Activated CD4-positive, alpha-beta T cell treated with anti-CD3 and anti-CD28 coated beads for 36 hours (primary cell): ENCODE measurements around the gene SFMBT1. TPM values are rescaled to one million over a fixed set of nuclear protein-coding genes. Genes with fewer than 3 reads are reported as not detected.
A peak's percentile ranks its signal among the peaks of the same experiment; 100 is the strongest.
"Not testable (repeated sequence)": the region's sequence is repeated elsewhere in the genome, so short reads cannot be mapped to it uniquely, and the experiment has no call there.

Experiments used
- ATAC-seq: fragments of 200-7000 bp; cut with Tn5 transposase; one replicate; pipeline ENCODE4 v1.10.0; 2021; ENCODE audit warnings: mild to moderate bottlenecking, moderate library complexity
- CTCF ChIA-PET: fragments of 350-600 bp; sonication (Branson Sonifier 250); formaldehyde crosslinking; loops from one replicate; lab custom pipeline; 2021; ENCODE audit warnings: antibody characterized with exemption; lab: Charles Lee
- POLR2A ChIA-PET: fragments of 350-600 bp; sonication (Branson Sonifier 250); formaldehyde crosslinking; loops from one replicate; lab custom pipeline; 2021; ENCODE audit warnings: antibody characterized with exemption, inconsistent platforms; lab: Charles Lee
- DNase-seq: peaks from one replicate; pipeline ENCODE4 v3.0.0-alpha.2; 2020
- H3K27ac Mint-ChIP-seq: one replicate; pipeline ENCODE4 v1.8.0; 2021; ENCODE audit warnings: mixed read lengths
- H3K27me3 Mint-ChIP-seq: one replicate; pipeline ENCODE4 v1.8.0; 2021; ENCODE audit warnings: mixed read lengths
- H3K36me3 Mint-ChIP-seq: one replicate; pipeline ENCODE4 v1.8.0; 2021; ENCODE audit warnings: low read depth, mixed read lengths
- H3K4me1 Mint-ChIP-seq: one replicate; pipeline ENCODE4 v1.8.0; 2021; ENCODE audit warnings: mixed read lengths
- H3K4me3 Mint-ChIP-seq: one replicate; pipeline ENCODE4 v1.8.0; 2021; ENCODE audit warnings: mild to moderate bottlenecking, moderate library complexity, mixed read lengths
- H3K9me3 Mint-ChIP-seq: one replicate; pipeline ENCODE4 v1.8.0; 2021; ENCODE audit warnings: low read depth, mixed read lengths
- intact Hi-C, 2 experiments: fragments of 100-400 bp; cut with DNase I in 1 of 2; cut with micrococcal nuclease in 1 of 2; formaldehyde crosslinking; loops; one replicate each; pipeline versions ENCODE4 v1.14.2 to v1.15.1; 2022 to 2024; cut with DNase I, micrococcal nuclease
- total RNA-seq, 2 experiments: library from RNA; stranded (reverse); gene quantifications; one replicate each; pipeline ENCODE4 v1.2.3, GENCODE V29; 2021

SFMBT1 gene
- total RNA-seq, 2 experiments from 2014 or later, result 14.5 to 20.3 TPM

DNA sequence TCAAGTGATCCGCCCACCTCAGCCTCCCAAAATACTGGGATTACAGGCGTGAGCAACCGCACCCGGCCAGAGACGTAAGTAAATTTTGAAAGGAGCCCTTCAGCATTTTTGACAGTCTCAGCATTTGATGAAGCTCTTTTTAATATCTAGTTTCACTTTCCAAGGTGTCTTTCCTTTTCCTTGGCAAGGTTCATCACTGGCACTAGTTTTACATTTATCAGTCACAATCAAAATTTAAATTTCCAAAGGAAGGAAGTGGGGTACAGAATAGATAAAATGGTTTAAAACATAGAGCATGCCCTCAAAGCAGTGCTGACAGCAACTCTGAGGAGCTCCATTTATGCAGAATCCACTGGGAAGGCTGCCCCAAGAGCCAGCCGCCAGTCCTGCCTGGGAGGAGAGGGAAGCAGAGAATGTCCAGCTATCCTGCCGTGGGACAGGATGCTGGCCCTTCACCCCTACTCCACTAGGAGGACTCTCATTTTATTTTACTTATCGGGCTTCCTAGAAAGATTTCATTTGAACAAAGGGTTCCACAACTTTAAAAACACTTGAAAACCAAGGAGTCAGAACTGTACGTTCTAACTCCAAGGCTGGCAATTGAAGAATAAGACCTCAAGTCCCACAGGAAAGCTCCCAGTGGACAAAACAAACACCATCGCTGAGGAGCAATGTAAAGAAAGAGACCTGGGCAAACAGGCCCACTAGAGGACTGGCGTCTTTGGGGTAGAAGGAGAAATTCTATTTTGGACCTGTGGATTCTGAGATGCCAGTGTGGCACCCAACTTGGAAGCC, 9.9 kb downstream of the SFMBT1 start:
- peaks cover 60% of the 10 kb centered on the region for H3K4me1 Mint-ChIP-seq
- peak overlapping the region; percentile 12 for H3K27ac Mint-ChIP-seq
- H3K9me3 Mint-ChIP-seq, result no peaks in the 10 kb centered on the region
- ChIA-PET POLR2A (interaction anchor here (0.5 to 1.4 kb wide), 2 partner anchors 10 to 283 kb away, joined by 3 read pairs; no protein-coding TSS in a partner anchor), CTCF (interaction anchor here (0.6 to 1.8 kb wide), 7 partner anchors 8 to 101 kb away, joined by 3 to 11 read pairs (median 3); no protein-coding TSS in a partner anchor)
- H3K4me3 Mint-ChIP-seq, result no peak overlapping the region
- intact Hi-C loops, result no loop called here
- DNase-seq (no peak), ATAC-seq (no peak)
- no peaks in the 10 kb centered on the region for H3K27me3 Mint-ChIP-seq
- H3K36me3 Mint-ChIP-seq, result no peaks in the 10 kb centered on the region

- not testable (repeated sequence) for H3K9me3 Mint-ChIP-seq
- POLR2A ChIA-PET, result interaction anchor here (1.4 kb wide), 1 partner anchor 9 kb away, joined by 3 read pairs; no protein-coding TSS in a partner anchor
- H3K4me1 Mint-ChIP-seq, result peaks cover 60% of the 10 kb centered on the region
Measured at GRCh38 chr3:53035018-53035417, 10.9 kb downstream of the SFMBT1 start.

GRCh38 chr3:53034411-53034810, 11.5 kb downstream of the SFMBT1 start:
- DNase-seq, H3K27me3 Mint-ChIP-seq, ATAC-seq, CTCF ChIA-PET, H3K27ac Mint-ChIP-seq, H3K36me3 Mint-ChIP-seq, H3K9me3 Mint-ChIP-seq, H3K4me3 Mint-ChIP-seq, intact Hi-C loops, POLR2A ChIA-PET: not testable (repeated sequence)
- H3K4me1 Mint-ChIP-seq, result peaks cover 61% of the 10 kb centered on the region

More at GRCh38 chr3:53035018-53035417, 10.9 kb downstream of the SFMBT1 start:
- H3K27me3 Mint-ChIP-seq, H3K4me3 Mint-ChIP-seq, DNase-seq, ATAC-seq, intact Hi-C loops, H3K36me3 Mint-ChIP-seq: not testable (repeated sequence)
- peak overlapping the region; percentile 29 for H3K27ac Mint-ChIP-seq
- CTCF ChIA-PET, result interaction anchor here (1.0 to 1.8 kb wide), 3 partner anchors 8 to 51 kb away, joined by 3 to 11 read pairs (median 5); no protein-coding TSS in a partner anchor

- ATAC-seq, result no peak
- CTCF ChIA-PET, result interaction anchor here (0.9 to 1.5 kb wide), 3 partner anchors 9 to 98 kb away, joined by 3 to 7 read pairs (median 4); no protein-coding TSS in a partner anchor
- H3K27ac Mint-ChIP-seq, result no peak overlapping the region
- peaks cover 56% of the 10 kb centered on the region for H3K4me1 Mint-ChIP-seq
- no peak overlapping the region for H3K4me3 Mint-ChIP-seq
- H3K9me3 Mint-ChIP-seq, result no peaks in the 10 kb centered on the region
- no peak for DNase-seq
- POLR2A ChIA-PET, result no interaction called here
- no peaks in the 10 kb centered on the region for H3K36me3 Mint-ChIP-seq
- no peaks in the 10 kb centered on the region for H3K27me3 Mint-ChIP-seq
- intact Hi-C loops, result no loop called here
Measured at GRCh38 chr3:53032609-53033008, 13.3 kb downstream of the SFMBT1 start.

GRCh38 chr3:53030619-53031449, 15.0 kb downstream of the SFMBT1 start:
- no peaks in the 10 kb centered on the region for H3K36me3 Mint-ChIP-seq
- CTCF ChIA-PET, result interaction anchor here (0.7 to 1.5 kb wide), 5 partner anchors 11 to 60 kb away, joined by 3 to 4 read pairs (median 3); no protein-coding TSS in a partner anchor

GRCh38 chr3:53028641-53029040, 17.2 kb downstream of the SFMBT1 start:
- H3K4me1 Mint-ChIP-seq, result peaks cover 50% of the 10 kb centered on the region
- ATAC-seq (no peak), DNase-seq (no peak)
- H3K36me3 Mint-ChIP-seq, result no peaks in the 10 kb centered on the region
- H3K4me3 Mint-ChIP-seq, result no peak overlapping the region
- intact Hi-C loops, result no loop called here
- H3K9me3 Mint-ChIP-seq, result no peaks in the 10 kb centered on the region
- H3K27ac Mint-ChIP-seq, result no peak overlapping the region
- no peaks in the 10 kb centered on the region for H3K27me3 Mint-ChIP-seq
- ChIA-PET CTCF (interaction anchor here (0.6 to 1.1 kb wide), 5 partner anchors 8 to 62 kb away, joined by 3 to 4 read pairs (median 3); no protein-coding TSS in a partner anchor), POLR2A (interaction anchor here (0.7 kb wide), 1 partner anchor 14 kb away, joined by 3 read pairs; no protein-coding TSS in a partner anchor)

More at GRCh38 chr3:53030619-53031449, 15.0 kb downstream of the SFMBT1 start:
- DNase-seq (peak; percentile 73), ATAC-seq (peak; percentile 92)
- Mint-ChIP-seq H3K27me3 (no peaks in the 10 kb centered on the region), H3K4me1 (peaks cover 53% of the 10 kb centered on the region), H3K9me3 (no peaks in the 10 kb centered on the region), H3K4me3 (no peak overlapping the region), H3K27ac (peak overlapping the region; percentile 82)
- intact Hi-C loops, result no loop called here
- POLR2A ChIA-PET, result interaction anchor here (0.7 kb wide), 1 partner anchor 23 kb away, joined by 3 read pairs; no protein-coding TSS in a partner anchor

DNA sequence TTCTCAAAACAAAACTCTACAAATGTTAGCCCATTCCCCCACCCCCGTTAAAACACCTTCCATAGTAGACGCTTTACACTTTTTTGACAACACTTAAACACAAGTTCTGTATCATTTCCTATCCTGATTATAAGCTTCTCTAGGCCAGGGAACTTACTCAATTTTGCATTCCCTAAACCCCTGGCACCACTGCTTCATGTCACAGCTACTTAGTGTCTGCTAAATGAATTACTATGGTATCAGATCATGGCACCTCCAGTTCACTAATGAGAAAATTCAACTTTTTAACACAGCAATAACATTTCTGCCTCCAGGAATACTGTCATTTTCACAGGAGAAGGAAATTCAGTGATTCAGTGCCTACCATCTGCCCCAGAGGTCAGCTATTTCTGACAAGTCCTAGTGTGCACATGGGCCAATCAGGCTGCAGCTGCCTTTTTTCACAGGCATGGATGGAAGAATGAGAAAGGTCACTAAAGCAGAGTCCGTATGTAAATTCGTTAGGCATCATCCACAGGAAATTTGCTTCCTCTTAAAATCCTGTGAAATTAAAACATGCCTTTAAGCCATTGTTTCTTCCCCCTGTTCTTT, 18.5 kb downstream of the SFMBT1 start:
- Mint-ChIP-seq H3K36me3 (no peaks in the 10 kb centered on the region), H3K27ac (no peak overlapping the region), H3K4me3 (no peak overlapping the region), H3K27me3 (no peaks in the 10 kb centered on the region), H3K9me3 (no peaks in the 10 kb centered on the region), H3K4me1 (peaks cover 62% of the 10 kb centered on the region)
- DNase-seq (no peak), ATAC-seq (no peak)
- intact Hi-C loops, result no loop called here
- POLR2A ChIA-PET, result no interaction called here
- CTCF ChIA-PET, result interaction anchor here (0.8 to 1.9 kb wide), 4 partner anchors 8 to 244 kb away, joined by 3 to 11 read pairs (median 4); no protein-coding TSS in a partner anchor

DNA sequence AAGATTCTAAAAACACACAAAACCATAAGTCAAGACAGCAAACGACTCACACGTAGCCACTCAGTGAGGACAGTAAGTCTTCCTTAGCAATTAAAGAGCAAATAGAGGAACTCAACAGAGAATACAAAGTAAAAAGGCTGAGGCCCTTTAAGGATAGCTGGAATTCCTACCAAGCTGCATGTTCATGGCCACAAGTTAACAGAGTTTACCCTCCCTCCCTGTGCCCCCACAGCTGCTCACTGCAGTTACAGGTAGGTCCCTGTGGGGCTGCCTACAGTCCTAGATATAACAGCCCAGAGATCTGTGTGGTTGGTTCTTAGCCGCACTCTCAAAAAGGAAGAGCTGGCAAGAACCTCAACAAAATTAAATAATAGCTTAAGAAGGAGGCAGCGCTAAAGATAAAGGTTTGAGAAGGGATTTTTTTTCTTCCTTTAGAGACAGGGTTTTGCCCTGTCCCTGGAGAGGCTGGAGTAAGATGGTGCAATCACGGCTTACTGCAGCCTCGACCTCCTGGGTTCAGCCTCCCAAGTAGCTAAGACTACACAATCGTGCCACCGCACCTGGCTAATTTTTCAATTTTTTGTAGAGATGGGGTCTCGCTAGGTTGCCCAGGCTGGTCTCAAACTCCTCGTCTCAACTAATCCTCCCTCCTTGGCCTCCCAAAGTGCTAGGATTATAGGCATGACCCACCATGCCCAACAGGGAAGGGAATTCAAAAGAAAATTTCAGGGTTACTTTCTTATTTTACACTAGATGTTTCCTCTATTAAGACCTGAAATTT, 19.3 kb downstream of the SFMBT1 start:
- Mint-ChIP-seq H3K4me1 (peaks cover 65% of the 10 kb centered on the region), H3K9me3 (no peaks in the 10 kb centered on the region), H3K27ac (no peak overlapping the region), H3K4me3 (no peak overlapping the region), H3K27me3 (no peaks in the 10 kb centered on the region), H3K36me3 (no peaks in the 10 kb centered on the region)
- ChIA-PET CTCF (interaction anchor here (0.5 to 1.9 kb wide), 7 partner anchors 9 to 279 kb away, joined by 3 to 11 read pairs (median 3); no protein-coding TSS in a partner anchor), POLR2A (no interaction called here)
- ATAC-seq, result no peak
- intact Hi-C loops, result no loop called here
- no peak for DNase-seq

GRCh38 chr3:53024315-53024714, 21.6 kb downstream of the SFMBT1 start:
- Mint-ChIP-seq H3K36me3 (no peaks in the 10 kb centered on the region), H3K27ac (no peak overlapping the region), H3K9me3 (no peaks in the 10 kb centered on the region), H3K4me1 (peaks cover 60% of the 10 kb centered on the region), H3K27me3 (no peaks in the 10 kb centered on the region), H3K4me3 (no peak overlapping the region)
- ChIA-PET CTCF (interaction anchor here (1.2 to 1.9 kb wide), 2 partner anchors 9 to 20 kb away, joined by 3 to 7 read pairs; no protein-coding TSS in a partner anchor), POLR2A (no interaction called here)
- DNase-seq, result no peak
- intact Hi-C loops, result loop anchor here in 1 of 2 experiments (5.0 kb wide), 1 partner anchor 42 kb away; no protein-coding TSS in a partner anchor
- no peak for ATAC-seq
